Germinal center (tissue), 1 donor: ENCODE data around the gene PRRT1.
A peak's percentile ranks its signal among the peaks of the same experiment; 100 is the strongest.
"Not testable (repeated sequence)": the region's sequence is repeated elsewhere in the genome, so short reads cannot be mapped to it uniquely, and the experiment has no call there.

Source experiments
- DNase-seq: peaks from one replicate; pipeline ENCODE4 v3.0.0; 2012; ENCODE audit warnings: mixed read lengths, low spot score

PRRT1 gene

DNA sequence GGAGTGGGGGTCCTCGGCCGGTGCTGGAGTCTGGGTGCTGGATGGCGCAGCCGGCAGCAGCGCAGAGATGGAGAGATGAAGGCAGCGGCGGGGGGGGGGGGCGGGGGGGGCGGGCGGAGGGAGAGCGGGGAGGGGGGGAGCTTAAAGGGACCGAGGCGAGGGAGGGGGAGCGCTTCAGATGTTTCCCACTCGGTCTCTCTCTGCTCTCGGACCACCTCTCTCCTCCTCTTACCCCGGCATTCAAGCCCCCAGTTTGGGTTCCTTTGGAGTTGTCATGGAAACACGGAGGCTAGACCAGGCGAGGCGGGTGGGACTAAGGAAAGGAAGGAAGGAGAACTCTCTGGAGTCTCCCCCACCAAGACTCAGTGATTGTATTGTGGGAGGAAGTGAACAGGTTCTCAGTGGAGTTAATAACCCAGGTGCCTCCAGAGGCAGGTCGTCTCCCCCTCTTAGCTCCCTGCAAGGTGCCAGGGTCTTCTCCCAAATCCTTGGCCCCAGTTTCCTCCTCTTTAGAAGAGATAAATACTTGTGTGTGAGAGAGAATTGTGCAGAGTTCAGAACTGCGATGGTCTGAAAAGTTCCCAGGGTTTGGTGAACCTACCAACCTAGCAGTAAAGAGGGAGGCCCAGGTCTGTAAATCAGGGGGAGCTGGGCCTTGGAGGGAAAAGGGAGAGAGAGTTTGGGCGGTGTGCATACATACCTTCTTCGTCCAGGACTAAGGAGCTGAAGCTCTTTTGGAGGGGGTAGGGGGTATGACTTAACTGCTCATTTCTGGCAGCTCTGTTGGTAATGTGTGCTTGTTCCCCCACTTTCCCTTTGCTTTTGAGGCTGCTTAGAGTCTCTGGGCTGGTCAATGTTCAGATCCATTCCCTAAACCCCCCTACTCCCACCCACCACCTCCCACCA is at the start of gene PRRT1:
Gene PRRT1, minus strand, starts transcription at position 77 of the 906 bp plus-strand sequence. CDS start 112 bp downstream, outside the sequence.
- no peak for DNase-seq

DNA sequence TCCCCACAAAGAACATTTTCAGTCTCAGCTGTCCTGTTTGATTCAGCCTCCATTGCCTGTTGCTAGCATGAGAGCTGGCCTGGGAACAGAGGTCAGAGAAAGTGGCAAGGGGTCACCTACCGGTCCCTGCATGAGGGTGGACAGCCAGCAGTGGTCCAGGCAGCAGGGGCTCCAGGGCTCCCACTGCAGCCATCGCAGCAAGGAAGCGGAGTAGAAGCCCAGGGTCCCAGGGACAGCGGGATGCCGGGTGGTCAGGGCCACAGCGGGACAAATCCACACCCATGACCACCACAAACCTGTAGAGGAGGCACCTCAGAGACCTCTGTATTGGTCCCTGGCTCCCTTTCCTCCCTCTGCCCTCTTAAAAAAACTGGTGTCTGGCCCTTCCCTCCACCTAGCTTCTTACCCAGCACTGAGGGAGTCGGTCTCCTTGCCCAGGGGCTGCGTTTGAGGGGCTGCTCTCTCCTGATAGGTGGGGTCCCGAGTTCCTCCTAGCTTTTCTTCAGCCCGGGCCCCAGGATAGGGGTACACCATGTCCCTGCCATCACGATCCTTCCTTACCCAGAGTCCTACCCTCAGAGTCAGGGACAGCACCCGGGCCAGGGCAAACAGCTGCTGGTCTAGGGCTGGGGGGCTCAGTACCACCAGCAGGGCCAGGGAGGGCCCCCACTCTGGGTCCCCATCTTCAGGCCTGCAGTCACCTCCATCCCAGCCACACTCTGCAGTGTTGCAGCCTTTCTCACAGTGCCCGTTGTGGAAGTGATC is 49.2 kb upstream of the PRRT1 start:
- no peak for DNase-seq

DNA sequence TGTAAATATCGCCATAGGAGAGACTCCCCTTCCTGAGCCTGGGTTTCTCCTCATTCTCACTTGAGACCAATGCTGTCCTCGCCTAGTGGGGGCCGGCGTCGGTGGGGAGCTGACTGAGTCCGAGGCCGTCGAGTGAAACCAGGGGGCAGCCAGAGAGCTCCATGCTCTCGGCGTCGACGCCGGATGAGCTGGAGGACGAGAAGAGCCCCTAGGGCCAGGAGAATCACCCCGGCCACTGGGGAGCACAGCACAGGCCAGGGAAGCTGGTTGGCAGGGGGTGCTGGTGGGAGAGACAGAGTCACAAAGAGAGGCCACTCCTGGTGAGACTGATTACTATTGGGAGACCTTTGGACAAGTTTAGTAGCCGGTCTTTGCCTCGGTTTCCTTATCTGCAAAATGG is 47.1 kb upstream of the PRRT1 start:
- no peak for DNase-seq

DNA sequence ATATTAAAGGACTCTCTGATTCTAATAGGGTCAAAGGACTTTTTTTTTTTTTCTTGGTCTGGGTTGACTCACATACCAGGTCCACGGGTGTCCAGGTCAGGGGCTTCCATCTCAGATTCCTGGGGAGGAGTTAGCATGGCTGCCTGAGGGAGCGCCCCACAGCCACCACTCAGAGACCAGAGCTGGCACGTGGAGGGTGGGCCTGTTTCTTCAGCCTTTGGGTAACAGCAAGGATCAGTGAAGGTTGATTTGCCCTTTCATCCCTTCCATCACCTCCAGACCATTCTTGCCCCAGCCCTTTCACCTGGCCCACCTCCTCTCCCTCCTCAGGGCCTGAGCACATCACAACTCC is 46.6 kb upstream of the PRRT1 start:
- no peak for DNase-seq

DNA sequence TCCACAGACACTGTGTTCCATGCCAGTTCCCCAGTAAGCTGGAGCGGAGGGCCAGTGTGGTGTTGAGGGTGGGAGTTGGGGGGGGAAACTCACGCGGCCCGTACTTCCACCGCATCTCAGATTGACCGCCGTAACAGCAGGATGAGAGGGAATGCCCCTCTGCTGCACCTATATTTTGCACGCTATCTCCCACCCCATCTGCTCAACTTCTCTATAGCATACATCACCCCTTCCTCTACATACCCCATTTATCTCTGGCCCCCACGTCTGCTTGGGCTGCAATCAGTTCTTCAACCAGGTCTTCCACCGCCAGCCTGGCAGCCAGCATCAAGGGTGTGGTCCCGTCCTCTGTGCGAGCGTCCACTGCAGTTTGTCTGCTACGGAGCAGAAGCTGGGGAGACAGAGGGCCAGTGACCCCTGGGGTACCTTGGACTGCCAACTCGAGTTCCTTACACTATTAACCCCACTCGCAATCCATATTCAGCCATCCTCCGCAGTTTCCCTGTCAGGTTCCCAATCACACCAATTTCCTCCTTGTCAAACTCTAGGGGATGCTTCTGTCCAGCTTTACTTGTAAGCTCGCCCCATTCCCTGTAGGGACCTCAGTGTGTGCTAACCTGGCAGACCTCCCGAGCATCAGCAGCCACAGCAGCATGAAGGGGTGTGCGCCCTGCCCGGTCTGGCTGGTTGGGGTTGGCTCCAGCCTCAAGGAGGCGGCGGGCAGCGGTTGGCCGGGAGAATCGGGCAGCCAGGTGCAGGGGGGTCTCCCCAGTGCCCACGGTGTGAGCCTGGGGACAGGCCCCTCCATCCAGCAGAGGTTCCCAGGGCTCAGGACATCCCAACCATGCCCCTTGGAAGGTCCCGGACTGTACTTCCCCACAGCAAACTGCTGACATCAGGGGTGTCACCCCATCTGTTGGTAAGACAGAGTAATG is 45.2 kb upstream of the PRRT1 start:
- no peak for DNase-seq

DNA sequence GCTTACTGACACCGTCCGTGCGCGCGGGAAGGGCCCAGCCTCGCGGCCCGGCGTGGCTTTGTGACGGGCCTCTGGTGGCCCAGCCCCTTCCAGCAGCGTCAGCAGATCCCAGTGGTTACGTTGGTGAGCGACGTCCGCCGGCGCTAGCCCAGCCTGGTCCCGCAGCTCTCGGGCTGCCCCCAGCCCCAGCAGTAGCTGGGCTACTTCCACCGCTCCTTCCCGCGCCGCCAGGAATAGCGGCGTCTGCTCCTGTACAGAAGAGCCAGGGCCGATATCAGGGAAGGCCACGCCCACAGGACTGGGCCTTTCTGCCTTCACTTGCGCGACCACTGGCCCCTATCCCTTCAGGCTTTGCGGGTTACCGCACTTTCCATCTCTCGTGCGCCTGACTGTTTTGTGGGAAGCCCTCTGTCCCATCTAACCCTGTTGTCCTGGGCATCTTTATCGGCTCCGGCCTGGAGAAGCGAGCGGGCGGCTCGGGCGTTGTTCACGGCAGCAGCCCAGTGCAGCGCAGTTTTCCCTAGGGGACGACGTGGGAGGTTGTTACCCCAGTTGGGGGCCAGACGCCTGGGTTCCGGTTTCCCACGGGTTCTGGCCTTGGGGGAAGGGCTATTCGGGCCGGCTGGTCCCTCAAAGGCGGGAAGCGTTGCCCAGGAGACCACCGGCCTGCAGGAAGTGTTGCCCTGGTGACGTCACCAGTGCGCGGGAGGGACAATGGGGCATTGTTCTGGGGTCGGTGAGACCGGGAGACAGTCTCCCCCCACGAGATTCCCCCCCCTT is 44.4 kb upstream of the PRRT1 start:
- DNase-seq = peak; percentile 72

DNA sequence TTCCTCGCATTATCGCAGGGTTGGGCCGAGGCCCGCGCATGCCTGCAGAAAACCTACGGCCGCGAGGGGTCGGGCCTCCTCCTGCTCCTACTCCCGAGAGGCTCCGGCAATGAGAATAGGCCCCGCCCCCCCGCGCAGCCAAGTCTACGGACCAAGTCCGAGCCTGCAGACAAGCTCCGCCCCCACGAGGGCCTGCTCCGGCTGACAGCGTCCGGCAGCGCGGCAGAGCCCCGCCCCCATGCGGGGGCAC is 43.8 kb upstream of the PRRT1 start:
- DNase-seq = peak; percentile 96

DNA sequence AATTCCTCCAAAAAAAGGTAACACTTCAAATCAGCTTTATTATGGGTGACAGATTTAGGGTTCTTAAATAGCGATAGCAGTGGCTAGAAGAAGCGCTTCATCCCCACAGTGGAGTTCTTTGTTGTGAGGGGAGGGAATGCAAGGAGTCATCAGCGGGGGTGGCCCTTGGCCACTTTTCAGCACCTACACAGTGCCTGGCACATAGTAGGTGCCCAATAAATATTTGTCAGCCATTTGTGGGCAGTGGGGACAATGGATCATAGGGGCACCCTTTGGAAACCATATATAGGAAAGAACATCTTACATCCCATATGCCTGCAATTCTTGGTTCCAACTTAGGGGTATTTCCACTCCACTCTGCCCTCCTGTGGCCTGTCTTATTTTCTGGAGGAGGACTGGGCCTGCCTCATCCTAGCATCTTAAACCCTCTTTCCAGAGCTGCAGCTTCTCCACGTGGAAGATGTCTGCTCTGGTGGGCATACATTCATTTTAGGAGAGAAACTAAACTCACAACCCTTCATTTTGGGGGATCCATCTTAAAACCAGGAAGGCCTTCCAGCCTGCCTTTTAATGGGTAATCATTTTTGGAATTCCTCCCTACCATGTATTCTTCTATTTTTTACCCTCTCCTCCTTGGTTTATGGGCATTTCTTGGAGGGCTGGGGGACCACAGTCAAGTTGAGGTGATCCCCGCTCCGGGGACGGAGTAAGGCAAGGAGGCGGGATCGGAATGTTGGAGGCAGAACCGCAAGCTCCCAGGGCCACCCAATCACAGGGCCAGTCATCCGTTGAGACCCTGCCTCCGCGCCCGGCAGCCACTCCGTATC is 43.3 kb upstream of the PRRT1 start:
- DNase-seq = no peak

DNA sequence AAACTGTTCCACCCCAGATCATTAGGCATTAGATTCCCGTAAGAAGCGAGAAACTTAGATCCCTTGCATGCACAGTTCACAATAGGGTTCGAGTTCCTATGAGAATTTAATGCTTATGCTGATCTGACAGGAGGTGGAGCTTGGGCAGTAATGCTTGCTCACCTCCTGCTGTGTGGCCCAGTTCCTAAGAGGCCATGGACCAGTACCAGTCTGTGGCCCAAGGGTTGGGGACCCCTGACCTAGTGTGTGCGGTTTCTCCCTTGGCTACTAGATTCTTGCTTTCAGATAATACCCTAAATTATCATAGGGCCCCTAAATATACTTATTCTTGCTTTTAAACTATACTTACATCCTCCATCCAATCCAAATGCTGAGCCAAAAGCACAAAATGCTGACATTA is 42.6 kb upstream of the PRRT1 start:
- no peak for DNase-seq

DNA sequence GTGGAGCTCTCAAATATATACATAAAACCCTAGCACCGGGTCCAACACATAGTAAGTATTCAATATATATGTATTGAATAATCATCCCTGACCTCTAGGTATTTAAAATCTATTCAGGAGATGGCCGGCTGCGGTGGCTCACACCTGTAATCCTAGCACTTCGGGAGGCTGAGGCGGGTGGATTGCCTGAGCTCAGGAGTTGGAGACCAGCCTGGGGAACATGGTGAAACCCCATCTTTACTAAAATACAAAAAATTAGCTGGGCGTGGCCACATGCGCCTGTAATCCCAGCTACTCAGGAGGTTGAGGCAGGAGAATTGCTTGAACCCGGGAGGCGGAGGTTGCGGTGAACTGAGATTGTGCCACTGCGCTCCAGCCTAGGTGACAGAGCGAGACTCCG is 41.4 kb upstream of the PRRT1 start:
- DNase-seq = not testable (repeated sequence)

DNA sequence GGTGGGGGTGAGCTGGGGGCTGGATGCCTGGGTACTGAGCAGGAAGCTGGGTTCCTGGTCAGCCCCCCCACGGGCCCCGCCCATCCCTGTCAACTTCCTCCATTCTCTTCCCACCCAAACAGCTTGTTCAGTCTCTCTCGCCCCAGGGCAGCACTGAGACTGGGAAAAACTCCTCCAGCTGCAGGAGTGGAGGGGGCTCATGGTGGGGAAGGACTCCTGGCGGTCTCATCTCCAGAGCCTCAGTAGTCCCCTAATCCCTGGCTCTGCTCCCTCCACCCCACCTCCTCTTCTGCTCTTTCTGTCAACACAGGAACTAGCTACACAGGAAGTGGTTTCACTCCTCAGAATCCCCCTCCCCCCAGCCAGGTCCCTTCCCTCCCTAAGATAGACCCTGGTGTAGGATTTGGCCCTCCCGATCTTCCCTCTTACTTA is 40.9 kb upstream of the PRRT1 start, which contains the start of gene GPSM3:
Gene GPSM3, minus strand, starts transcription at position 36 of the 432 bp plus-strand sequence. CDS start 130 bp downstream, outside the sequence.
- peak; percentile 65 for DNase-seq

DNA sequence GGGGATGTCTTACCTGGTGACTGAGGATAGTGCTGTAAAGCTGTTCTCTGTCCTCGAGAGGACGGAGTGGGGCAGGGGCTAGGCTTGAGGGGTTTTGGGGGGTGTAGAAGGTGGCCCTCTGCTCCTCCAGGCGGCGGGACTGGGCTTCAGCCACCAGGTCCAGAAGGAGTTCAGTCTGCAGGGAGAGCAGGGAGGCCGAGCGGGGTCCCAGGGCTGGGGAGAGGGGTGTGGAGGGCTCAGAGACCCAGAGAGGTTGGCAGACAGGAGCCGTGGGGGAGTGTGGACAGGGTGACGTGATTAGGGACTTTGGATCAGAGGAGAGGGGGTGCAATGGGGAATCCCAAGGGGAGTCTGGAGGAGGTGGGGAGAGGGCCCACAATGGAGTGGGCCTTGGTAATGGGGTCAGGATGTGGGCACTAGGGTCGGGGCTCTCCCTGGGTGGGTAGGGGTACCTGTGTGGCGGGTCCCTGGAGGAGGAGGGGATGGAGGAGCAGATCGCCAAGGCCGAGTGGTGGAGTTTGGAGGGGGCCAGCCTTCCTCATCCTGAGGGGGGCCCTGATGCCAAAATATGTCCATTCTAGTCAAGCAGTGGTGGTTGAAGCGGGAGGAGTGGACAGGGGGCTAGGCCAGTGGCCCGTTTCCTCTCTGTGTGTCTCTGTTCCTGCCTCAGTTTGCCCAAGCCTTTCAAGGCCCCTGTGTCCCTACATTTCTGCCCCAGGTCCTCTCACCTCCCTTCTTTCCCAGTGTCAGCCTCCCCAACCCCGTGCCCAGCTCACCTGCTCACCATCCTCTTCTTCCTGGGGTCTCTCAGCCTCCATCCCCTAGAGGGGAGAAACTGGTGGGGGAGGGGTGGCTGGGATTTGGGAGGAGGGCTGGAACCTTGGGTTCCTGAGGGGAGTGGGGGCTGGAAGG is 40.2 kb upstream of the PRRT1 start:
- no peak for DNase-seq

DNA sequence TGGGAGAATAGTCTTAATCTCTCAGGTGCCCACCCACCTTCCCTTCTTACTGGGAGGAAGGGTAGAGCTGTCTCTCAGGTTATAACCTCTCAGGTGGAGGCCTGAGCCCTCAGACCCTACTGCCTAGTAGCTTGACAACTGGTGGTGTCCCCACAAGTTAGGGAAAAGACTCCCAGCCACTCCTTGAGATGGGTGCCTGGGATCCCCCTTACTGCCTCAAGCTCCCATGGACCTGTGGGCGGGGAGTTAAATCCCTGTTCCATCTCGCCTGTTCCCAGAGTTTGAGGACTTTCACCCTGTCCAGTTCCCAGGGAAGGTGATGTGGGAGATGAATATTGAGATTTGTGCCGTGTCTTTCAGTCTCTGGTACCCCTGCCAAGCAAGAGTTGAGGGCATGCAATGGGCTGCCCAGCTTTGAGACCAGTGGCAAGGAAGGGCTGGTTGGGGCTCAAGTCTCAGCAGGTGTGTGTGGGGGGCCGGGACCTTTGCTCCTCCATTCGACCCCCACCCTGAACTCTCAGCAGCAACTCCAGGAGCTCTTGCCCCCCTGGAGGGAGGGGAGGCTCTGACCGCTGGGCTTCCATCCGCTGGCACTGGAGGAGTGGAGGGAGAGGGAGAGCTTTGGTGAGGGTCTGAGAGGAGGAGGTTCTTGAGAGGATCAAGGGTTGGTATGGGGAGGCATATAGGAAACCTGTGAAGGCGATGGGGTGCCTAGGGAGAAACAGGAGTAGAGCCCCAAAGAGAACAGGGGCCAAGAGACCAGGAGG is 39.4 kb upstream of the PRRT1 start:
- no peak for DNase-seq

DNA sequence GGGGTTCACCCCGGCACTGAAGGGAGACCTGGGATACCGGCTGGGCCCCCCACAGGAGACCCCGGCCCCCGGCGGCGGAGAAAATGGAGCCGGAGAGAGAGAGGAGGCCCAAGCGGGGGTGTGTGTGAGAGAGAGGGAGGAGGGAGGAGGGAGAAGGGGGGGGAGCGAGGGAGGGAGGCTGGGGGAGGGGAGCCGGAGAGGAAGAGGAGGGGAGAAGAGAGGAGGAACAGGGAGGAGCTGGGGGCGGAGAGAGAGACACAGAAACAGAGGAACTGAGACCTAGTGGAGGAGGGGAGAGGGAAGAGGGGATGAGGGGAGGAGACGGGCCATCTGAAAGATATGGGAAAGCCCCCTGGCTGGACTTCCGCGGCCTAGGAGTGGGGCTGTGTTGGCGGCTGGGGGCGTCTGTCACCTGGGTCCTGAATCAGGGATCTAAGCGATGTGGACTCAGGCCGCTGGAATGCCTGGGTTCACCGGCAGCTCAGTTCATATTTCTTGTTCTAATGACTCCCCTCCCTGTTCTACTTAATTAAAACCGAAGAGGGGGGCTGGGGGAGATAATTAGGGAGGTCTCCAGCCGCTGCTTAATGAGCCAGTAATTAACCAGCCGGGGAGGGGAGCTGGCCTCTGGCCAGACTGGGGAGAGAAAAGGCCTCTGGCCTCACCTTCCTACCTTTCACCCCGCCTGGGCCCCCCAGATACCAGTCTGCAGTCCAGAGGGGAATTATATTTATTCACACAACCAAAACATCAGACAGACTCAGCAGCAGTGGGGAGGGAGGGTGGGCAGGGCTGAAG is 38.5 kb upstream of the PRRT1 start, which contains the start of gene PBX2:
Gene PBX2, minus strand, starts transcription at position 149 of the 798 bp plus-strand sequence. CDS start 287 bp downstream, outside the sequence.
- DNase-seq = peak; percentile 85

DNA sequence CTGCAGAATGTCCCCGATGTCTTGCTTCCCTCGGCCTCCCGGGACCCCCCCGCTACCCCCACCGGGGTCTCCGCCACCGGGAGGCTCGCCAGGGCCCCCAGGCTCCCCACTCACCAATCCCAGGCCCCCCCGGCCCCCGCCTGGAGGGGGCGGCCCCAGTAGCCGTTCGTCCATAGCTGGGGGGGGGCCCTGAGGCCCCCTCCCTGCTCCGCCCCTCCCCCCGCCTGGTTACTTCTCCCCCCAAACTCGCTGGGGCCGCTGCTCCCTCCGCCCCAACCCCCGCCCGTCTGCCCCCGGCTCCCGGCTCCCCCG is 38.0 kb upstream of the PRRT1 start:
- no peak for DNase-seq

DNA sequence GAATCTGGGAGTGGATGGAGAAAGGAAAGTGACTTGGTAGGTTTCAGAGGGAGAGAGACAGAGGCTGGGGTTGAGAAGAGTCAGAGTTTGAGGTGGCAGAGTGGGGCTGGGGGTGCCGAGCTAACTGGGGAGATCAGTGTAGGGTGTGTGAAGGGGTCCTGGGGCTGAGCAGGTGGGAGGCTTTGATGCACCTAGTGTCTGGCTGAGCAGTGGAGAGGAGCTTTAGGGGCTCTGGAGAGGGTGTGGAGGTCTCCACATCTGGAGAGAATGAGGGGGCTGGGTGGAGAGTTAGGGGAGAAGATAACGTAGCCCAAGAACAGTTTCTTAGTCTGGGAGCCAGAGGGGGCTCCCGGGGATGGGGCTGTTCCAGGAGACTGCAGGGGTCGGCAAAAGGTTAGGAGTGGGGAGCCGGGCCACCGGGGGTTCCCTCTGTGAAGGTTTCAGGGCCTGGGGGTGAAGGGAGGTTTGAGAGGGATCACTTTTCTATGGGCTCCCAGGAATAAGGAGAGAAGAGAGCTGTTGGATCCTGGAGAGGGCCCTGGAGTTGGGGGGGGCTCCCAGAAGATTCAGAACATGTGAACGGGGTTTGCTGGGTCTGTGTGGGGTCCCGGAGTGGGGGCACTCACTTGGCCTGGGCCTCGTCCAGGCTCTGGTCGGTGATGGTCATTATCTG is 37.5 kb upstream of the PRRT1 start:
- DNase-seq = no peak

DNA sequence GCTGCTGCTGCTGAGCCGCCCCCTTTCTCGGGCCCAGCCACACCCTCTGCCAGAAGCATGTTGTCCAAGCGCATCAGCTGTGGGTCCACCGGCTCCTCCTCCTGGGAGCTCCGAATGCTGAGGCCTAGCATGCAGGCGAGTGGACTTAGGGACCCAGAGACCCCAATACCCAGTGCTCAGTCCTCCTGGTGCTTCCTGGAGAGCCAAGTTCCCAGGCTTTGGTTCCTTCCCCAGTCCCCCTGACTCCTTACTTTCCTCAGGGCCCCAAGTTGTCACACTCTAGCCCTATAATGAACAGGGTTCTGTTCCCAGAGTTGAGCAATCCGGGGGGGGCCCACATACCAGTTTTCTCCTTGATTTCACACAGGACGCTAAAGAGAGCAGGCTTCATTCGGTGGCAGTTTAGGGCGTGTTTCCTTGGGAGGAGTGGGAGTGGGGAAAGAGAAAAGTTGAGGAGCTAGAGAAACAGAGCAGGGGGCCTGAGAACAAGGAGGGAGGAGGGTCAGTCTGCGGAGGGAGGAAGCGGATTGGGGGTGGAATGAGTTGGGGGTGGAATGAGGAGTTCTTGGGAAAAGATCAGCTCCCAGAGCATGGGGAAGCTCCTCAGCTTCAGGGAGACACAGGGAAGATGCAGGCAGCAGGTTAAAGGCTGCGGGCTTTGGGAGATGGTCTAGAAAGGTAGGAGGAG is 36.8 kb upstream of the PRRT1 start:
- no peak for DNase-seq
